Fibroblast of villous mesenchyme (primary cell): ENCODE data around the gene SUB1. TPM values are rescaled to one million over a fixed set of nuclear protein-coding genes. Genes with fewer than 3 reads are reported as not detected.
"Not testable (repeated sequence)": the region's sequence is repeated elsewhere in the genome, so short reads cannot be mapped to it uniquely, and the experiment has no call there.

ENCODE experiments used
- DNase-seq: peaks from one replicate; pipeline ENCODE4 v3.0.0-alpha.2; 2010; ENCODE audit warnings: low read depth
- H3K4me3 ChIP-seq: 2 replicates; pipeline ENCODE4 v1.5.1; 2011; ENCODE audit warnings: low read depth, mild to moderate bottlenecking, low read length
- total RNA-seq: library from RNA; depleted of rRNA; stranded (reverse); fragments of >200 nt; gene quantifications from 2 replicates; pipeline ENCODE4 v1.2.3, GENCODE V29; 2012
- TF ChIP-seq, protein P1 (sequence below): IDR thresholded peaks from 2 replicates; pipeline ENCODE4 v1.5.1; 2012; ENCODE audit warnings: low read depth, mild to moderate bottlenecking, low read length; ENCODE audit not compliant: insufficient read depth

Gene SUB1
- total RNA-seq, 1 donor = 142 TPM

DNA sequence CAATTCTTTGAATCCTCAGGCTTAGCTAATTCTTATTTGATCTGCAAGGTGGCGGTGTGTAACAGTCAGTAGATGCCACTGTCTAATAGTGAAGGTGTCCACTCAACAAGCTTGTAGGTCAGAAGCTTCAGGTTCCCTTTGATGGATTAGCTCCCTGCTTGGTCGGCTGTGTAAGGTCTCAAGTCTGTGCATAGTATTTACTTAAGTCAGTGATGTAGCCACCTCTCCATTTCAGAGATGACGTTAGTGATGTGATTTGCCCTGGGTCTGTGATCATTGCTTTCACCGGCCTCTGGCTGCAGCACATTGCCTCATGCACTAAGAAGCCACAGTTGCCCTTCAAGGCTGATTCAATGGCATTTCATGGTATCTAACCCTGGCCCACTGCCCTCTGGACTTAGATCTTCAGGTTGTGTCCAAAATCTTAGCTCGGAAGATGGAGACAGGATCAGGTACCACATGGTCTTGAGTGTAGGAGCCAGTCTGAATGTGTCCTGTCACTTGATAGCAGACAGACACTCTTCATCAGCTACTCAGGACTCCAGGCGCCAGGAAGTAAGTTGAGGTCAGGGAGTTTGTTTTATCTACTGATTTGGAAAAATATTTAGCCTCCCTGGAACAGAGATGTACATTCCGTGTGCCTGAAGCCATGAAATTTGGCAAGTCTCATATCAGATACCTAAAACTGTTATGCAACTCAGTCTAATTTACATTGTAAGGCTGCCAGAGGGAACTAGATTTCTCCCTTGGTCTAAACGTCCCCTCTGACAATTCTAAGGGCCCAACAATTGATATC is 42.9 kb downstream of the SUB1 start:
- no peak overlapping the region for H3K4me3 ChIP-seq
- DNase-seq = no peak
- TF ChIP-seq, protein P1, sequence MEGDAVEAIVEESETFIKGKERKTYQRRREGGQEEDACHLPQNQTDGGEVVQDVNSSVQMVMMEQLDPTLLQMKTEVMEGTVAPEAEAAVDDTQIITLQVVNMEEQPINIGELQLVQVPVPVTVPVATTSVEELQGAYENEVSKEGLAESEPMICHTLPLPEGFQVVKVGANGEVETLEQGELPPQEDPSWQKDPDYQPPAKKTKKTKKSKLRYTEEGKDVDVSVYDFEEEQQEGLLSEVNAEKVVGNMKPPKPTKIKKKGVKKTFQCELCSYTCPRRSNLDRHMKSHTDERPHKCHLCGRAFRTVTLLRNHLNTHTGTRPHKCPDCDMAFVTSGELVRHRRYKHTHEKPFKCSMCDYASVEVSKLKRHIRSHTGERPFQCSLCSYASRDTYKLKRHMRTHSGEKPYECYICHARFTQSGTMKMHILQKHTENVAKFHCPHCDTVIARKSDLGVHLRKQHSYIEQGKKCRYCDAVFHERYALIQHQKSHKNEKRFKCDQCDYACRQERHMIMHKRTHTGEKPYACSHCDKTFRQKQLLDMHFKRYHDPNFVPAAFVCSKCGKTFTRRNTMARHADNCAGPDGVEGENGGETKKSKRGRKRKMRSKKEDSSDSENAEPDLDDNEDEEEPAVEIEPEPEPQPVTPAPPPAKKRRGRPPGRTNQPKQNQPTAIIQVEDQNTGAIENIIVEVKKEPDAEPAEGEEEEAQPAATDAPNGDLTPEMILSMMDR = no peak

GRCh38 chr5:32630867-32631491 is 45.6 kb downstream of the SUB1 start:
- TF ChIP-seq, protein P1 = no peak
- DNase-seq = no peak

DNA sequence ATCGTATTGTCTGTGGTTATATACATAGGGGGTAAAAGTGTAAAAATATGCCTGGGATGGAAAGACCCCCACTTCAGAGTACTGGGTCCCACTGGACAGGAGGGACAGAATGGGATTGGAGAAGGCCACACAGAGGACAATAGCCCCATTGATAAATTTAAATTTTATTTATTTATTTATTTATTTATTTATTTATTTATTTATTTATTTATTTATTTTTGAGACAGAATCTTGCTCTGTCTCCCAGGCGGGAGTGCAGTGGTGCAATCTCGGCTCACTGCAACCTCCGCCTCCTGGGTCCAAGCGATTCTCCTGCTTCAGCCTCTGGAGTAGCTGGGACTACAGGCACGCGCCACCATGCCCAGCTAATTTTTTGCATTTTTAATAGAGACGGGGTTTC is 47.7 kb downstream of the SUB1 start:
- DNase-seq, H3K4me3 ChIP-seq: not testable (repeated sequence)

More at GRCh38 chr5:32630867-32631491, 45.6 kb downstream of the SUB1 start:
- no peak overlapping the region for H3K4me3 ChIP-seq

DNA sequence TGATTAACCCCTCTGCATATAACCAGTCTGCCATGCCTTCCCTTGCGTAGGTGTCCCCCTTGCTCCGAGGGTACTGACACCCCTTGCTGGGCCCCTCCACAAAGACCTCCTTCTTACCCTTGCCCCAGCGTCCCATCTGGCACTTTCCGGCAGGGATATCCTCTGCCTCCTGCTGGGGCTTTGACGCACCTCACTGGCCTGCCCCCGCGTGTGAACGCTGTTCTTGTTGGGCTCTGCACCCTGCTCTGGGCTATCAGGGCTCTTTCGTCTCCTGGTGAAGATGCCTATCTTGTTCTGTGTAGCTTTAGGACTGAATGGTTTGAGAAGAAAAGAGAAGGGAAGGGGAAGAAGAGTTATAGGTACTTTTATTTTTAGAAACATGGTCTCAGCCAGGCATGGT is 53.0 kb downstream of the SUB1 start:
- H3K4me3 ChIP-seq = no peak overlapping the region
- TF ChIP-seq, protein P1 = no peak
- no peak for DNase-seq

DNA sequence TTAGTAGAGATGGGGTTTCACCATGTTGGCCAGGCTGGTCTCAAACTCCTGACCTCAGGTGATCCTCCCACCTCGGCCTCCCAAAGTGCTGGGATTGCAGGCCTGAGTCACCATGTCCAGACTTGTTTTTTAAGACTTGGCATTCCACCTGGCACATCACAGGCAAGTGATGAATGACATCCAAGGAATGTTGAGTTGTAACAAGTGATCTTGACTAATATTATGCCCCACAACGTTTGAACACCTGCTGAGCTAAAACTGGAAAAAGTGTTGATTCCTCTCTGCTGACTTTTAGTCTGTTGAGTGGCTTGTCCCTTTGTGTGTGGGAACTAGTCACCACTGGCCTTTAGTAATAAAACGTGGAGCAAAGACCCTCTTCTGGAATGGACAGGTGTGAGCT is 54.6 kb downstream of the SUB1 start:
- DNase-seq = no peak
- H3K4me3 ChIP-seq = no peak overlapping the region
- TF ChIP-seq, protein P1 = no peak

GRCh38 chr5:32642276-32643002 is 57.1 kb downstream of the SUB1 start:
- TF ChIP-seq, protein P1 = no peak
- DNase-seq = peak; percentile 10
- no peak overlapping the region for H3K4me3 ChIP-seq

GRCh38 chr5:32645246-32645645 is 59.9 kb downstream of the SUB1 start:
- no peak overlapping the region for H3K4me3 ChIP-seq
- TF ChIP-seq, protein P1 = no peak
- no peak for DNase-seq
